Kidney epithelial cell (primary cell): ENCODE results near the gene FBLIM1. TPM values are rescaled to one million over a fixed set of nuclear protein-coding genes. Genes with fewer than 3 reads are reported as not detected.

ENCODE experiments used
- DNase-seq: peaks from one replicate; pipeline ENCODE4 v3.0.0-alpha.2; 2010; ENCODE audit warnings: low read depth
- H3K27me3 ChIP-seq: 2 replicates; pipeline ENCODE4 v1.6.0; 2011; ENCODE audit warnings: low read length; ENCODE audit not compliant: control insufficient read depth, insufficient read depth
- H3K36me3 ChIP-seq: 2 replicates; pipeline ENCODE4 v1.5.1; 2011; ENCODE audit warnings: low read length; ENCODE audit not compliant: control insufficient read depth, insufficient read depth
- H3K4me3 ChIP-seq: 2 replicates; pipeline ENCODE4 v1.5.1; 2011; ENCODE audit warnings: low read depth, mild to moderate bottlenecking, control low read depth, low read length
- total RNA-seq: library from RNA; depleted of rRNA; stranded (reverse); fragments of >200 nt; gene quantifications from 2 replicates; pipeline ENCODE4 v1.2.3, GENCODE V29; 2015
- TF ChIP-seq, protein P1 (sequence below): IDR thresholded peaks from 2 replicates; pipeline ENCODE4 v1.5.1; 2011; ENCODE audit warnings: mild to moderate bottlenecking, moderate library complexity, low read length, control low read depth, inconsistent platforms; ENCODE audit not compliant: insufficient read depth, poor library complexity, severe bottlenecking

Gene FBLIM1
- total RNA-seq, 1 donor from 2014 or later: 364 TPM

DNA sequence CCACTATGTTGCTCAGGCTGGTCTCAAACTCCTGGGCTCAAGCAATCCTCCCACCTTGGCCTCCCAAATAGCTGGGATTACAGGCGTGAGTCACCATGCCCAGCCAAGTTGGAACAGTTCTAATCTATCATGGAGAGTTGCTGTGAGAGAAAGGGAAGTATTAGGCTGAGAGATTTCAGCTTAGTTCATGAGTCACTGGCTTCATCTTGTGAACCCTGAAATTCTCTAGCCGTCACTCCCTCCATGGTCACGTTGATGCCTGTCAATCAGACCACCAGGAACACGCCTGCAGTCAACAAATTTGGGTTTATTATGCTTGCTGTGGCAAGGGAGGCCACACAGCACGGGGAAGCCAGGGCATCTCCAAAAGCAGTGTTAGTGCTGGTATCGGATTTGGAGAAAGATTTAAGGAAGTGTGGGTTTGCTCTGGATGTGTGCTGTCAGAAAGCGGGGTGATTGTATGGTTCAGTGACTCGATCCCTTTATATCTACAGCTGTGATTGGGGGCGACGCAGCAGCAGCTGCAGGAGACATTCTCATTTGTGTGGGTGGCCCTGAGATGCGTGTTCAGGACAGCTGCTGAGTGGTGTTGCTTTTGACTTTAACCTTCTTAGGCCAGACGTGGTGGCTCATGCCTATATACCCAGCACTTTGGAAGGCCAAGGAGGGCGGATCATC is 30.2 kb downstream of the FBLIM1 start:
- TF ChIP-seq, protein P1, sequence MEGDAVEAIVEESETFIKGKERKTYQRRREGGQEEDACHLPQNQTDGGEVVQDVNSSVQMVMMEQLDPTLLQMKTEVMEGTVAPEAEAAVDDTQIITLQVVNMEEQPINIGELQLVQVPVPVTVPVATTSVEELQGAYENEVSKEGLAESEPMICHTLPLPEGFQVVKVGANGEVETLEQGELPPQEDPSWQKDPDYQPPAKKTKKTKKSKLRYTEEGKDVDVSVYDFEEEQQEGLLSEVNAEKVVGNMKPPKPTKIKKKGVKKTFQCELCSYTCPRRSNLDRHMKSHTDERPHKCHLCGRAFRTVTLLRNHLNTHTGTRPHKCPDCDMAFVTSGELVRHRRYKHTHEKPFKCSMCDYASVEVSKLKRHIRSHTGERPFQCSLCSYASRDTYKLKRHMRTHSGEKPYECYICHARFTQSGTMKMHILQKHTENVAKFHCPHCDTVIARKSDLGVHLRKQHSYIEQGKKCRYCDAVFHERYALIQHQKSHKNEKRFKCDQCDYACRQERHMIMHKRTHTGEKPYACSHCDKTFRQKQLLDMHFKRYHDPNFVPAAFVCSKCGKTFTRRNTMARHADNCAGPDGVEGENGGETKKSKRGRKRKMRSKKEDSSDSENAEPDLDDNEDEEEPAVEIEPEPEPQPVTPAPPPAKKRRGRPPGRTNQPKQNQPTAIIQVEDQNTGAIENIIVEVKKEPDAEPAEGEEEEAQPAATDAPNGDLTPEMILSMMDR: no peak
- Histone ChIP-seq H3K36me3 (no peaks in the 10 kb centered on the region), H3K4me3 (no peak overlapping the region), H3K27me3 (no peaks in the 10 kb centered on the region)
- DNase-seq: no peak

DNA sequence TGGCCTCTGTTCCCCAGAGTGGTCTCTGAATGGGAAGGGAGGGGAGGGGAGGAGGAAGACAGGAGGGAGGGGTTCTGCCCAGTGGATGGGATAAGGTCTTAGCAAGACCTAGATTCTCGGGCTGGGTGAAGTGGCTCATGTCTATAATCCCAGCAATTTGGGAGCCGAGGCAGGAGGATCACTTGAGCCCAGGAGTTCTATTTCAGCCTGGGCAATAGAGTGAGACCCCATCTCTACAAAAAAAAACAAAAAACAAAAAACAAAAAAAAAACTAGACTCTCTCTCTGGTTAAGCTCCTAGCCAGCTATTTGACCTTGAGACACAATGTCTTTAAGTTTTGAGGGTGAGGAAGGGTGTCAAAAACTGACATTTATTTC is 37.5 kb downstream of the FBLIM1 start:
- DNase-seq: no peak
- Histone ChIP-seq H3K27me3 (no peaks in the 10 kb centered on the region), H3K4me3 (no peak overlapping the region), H3K36me3 (no peaks in the 10 kb centered on the region)
- TF ChIP-seq, protein P1: no peak

DNA sequence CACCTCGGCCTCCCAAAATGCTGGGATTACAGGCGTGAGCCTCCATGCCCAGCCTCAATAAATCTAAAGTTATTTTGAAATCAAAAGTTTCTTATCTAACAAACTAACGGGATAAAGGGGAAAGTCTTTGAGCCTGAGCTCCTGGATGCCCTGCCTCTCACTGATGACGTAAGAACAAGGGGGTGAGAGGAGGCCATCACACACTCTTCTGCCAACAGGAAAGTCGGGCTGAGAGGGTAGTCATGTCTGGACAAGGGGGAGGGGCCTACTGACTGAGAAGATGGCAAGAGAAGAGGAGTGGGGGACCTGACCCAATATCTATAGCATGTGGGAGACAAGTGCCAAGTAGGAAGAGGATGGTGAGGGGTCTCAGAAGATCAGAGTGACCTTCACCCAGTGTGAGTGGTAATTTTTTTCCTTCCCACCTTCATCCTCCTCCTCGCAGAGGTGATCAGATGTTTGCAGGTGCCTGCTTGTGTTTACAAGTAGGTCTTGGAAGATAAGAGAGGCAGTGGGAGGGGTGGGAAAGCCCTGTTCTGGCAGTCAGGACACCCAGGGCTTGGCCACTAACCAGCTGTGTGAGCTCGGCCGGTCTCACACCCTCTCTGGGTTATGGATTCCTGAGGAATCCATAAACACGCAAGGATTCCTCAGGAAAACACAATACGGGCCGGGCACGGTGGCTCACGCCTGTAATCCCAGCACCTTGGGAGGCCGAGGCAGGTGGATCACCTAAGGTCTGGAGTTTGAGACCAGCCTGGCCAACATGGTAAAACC is 39.2 kb downstream of the FBLIM1 start:
- Histone ChIP-seq H3K4me3 (no peak overlapping the region), H3K27me3 (no peaks in the 10 kb centered on the region), H3K36me3 (no peaks in the 10 kb centered on the region)
- TF ChIP-seq, protein P1: no peak
- no peak for DNase-seq

DNA sequence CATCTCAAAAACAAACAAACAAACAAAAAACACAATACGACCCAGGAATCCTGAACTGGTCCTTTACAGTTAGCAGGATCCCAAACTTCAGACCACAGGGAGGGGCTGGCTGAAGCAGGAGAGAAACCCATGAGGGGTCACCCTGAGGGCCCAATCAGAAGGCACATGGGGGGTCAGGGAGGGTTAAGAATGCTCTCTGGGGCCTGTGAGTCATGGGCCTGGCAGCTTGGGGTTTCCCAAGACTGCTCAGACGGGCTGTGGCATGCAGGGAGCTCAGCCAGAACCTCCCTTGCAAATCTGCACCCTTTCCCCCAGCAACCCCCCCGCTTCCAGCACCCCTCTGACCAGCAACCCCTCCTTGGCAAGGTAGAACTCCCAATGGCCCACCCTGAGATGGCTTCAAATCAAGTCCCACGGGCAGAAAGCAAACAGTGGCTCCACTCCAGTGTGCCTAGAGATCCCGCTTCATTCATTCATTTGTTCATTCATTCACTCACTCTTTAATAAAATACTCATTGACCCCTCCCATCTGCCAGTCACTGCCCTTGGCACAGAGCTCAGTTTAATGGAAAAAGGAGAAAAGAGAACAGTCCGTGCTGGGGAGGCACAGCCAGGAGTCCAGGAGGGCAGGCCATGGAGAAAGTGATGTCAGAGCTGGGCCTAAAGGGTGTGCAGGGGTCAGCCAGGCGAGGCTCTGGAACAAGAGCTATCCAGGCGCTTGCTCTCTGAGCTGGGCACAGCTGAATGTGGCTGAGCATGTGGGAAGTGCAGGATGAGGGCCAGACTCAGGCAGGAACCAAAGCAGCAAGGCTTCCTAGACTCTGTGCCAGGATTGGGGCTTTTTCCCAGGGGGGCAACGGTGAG is 40.6 kb downstream of the FBLIM1 start:
- no peaks in the 10 kb centered on the region for H3K36me3 ChIP-seq
- peak; percentile 95 for DNase-seq
- H3K4me3 ChIP-seq: no peak overlapping the region
- TF ChIP-seq, protein P1: no peak
- H3K27me3 ChIP-seq: no peaks in the 10 kb centered on the region

DNA sequence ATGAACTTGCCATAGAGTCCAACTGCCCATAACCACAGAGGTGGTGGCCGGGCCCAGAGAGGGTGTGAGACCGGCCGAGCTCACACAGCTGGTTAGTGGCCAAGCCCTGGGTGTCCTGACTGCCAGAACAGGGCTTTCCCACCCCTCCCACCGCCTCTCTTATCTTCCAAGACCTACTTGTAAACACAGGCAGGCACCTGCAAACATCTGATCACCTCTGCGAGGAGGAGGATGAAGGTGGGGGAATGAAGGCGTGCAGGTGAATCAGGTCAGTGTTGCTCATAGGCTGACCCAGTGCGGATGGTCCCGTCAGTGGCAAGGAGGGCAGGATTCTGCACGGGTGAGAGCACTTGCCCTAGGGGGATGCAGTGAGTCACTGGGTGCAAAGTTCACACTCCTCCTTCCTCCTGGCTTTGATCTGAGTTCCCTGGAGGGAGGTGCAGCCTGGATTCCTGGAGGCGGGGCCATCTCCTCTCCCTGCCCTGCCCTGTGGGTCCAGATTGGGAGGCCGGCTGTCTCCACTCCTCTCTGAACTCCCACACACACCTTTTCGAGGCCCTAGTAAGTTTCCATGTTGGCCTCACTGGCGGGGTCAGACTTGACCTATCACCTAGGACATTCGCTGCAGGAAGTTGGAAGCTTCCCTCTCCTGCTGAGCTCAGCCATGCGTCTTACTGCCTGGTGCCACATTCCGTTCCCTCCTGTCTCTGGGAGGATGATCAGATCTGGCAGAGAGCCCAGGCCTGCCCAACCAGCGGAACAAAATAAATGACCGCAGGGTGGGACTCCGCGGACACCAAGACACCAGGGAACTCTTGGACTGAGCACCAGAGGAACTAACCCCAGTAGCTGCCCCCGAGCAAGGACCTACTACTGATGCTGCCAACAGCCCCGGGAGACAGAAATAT is 41.6 kb downstream of the FBLIM1 start:
- peak; percentile 78 for DNase-seq
- no peak overlapping the region for H3K4me3 ChIP-seq
- no peaks in the 10 kb centered on the region for H3K27me3 ChIP-seq
- no peaks in the 10 kb centered on the region for H3K36me3 ChIP-seq
- TF ChIP-seq, protein P1: no peak
